NT2/D1 (cell line): ENCODE measurements around the gene BRIX1.
A peak's percentile ranks its signal among the peaks of the same experiment; 100 is the strongest.

Experiments
- DNase-seq: peaks from one replicate; pipeline ENCODE4 v3.0.0-alpha.2; 2011; ENCODE audit warnings: low read depth, low spot score
- H3K27me3 ChIP-seq: 2 replicates; pipeline ENCODE4 v1.6.0; 2011; ENCODE audit warnings: mild to moderate bottlenecking; ENCODE audit not compliant: insufficient read length, insufficient read depth
- H3K36me3 ChIP-seq: 2 replicates; pipeline ENCODE4 v1.6.1; 2011; ENCODE audit warnings: mild to moderate bottlenecking, low read length, mixed read lengths; ENCODE audit not compliant: insufficient read depth, insufficient read length
- H3K4me1 ChIP-seq: 2 replicates; pipeline ENCODE4 v1.5.1; 2011; ENCODE audit not compliant: insufficient read depth, insufficient read length
- H3K4me3 ChIP-seq: 2 replicates; pipeline ENCODE4 v1.5.1; 2011; ENCODE audit warnings: low read depth; ENCODE audit not compliant: insufficient read length
- H3K9ac ChIP-seq: 2 replicates; pipeline ENCODE4 v1.6.0; 2011; ENCODE audit warnings: low read depth; ENCODE audit not compliant: insufficient read length
- H3K9me3 ChIP-seq: 2 replicates; pipeline ENCODE4 v1.5.1; 2011; ENCODE audit warnings: mild to moderate bottlenecking, low read length; ENCODE audit not compliant: insufficient read depth
- SUZ12 ChIP-seq: IDR thresholded peaks from 2 replicates; pipeline ENCODE4 v1.6.1; 2011; ENCODE audit not compliant: insufficient read length, insufficient read depth; ENCODE audit errors: extremely low read depth
- YY1 ChIP-seq: IDR thresholded peaks from 2 replicates; pipeline ENCODE4 v1.6.1; 2011; ENCODE audit not compliant: insufficient read length, insufficient read depth
- ZNF274 ChIP-seq: IDR thresholded peaks from 2 replicates; pipeline ENCODE4 v1.6.1; 2011; ENCODE audit warnings: mild to moderate bottlenecking, low read depth, low read length

BRIX1 gene

DNA sequence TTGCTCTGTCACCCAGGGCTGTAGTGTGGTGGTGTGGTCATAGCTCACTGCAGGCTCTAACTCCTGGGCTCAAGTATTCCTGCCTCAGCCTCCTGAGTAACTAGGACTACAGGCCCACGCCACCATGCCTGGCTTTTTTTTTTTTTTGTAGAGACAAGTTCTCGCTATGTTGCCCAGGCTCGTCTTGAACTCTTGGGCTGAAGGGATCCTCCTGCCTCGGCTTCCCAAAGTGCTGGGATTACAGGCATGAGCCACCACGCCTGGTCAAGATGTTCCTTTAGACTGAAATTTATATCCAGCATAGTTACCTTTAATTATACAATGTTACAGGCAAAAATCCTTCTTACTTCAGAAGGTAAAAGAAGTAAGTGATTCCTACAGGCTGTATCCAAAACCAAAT is 12.3 kb downstream of the BRIX1 start:
- DNase-seq = no peak
- H3K36me3 ChIP-seq = peaks cover 53% of the 10 kb centered on the region
- no peak overlapping the region for H3K9ac ChIP-seq
- H3K4me3 ChIP-seq = no peak overlapping the region
- TF ChIP-seq ZNF274 (no peak), SUZ12 (no peak), YY1 (no peak)
- no peaks in the 10 kb centered on the region for H3K4me1 ChIP-seq
- H3K9me3 ChIP-seq = no peaks in the 10 kb centered on the region
- H3K27me3 ChIP-seq = no peaks in the 10 kb centered on the region

DNA sequence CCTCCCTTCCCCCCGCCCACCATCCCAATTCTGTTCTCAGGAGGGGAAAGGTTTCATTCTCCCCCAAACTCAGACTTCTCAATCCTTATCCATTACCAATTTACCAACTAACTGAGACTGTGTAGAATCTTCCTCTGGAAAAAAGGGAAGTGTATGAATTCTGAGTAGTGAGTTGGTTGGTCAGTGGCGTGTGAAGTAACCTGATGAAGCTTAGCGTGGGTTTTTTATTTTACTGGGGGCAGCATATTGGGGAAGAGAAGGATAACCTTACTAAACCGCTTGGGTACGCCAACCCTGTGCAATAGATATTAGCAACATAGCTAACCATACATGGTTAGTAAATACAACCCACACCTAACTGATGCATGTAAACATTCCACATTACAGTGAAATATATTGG is 12.8 kb downstream of the BRIX1 start:
- no peaks in the 10 kb centered on the region for H3K27me3 ChIP-seq
- H3K4me1 ChIP-seq = no peaks in the 10 kb centered on the region
- DNase-seq = no peak
- H3K4me3 ChIP-seq = no peak overlapping the region
- H3K9ac ChIP-seq = no peak overlapping the region
- no peak for TF ChIP-seq YY1
- no peak for TF ChIP-seq ZNF274
- no peak for TF ChIP-seq SUZ12
- H3K36me3 ChIP-seq = peaks cover 50% of the 10 kb centered on the region
- no peaks in the 10 kb centered on the region for H3K9me3 ChIP-seq

DNA sequence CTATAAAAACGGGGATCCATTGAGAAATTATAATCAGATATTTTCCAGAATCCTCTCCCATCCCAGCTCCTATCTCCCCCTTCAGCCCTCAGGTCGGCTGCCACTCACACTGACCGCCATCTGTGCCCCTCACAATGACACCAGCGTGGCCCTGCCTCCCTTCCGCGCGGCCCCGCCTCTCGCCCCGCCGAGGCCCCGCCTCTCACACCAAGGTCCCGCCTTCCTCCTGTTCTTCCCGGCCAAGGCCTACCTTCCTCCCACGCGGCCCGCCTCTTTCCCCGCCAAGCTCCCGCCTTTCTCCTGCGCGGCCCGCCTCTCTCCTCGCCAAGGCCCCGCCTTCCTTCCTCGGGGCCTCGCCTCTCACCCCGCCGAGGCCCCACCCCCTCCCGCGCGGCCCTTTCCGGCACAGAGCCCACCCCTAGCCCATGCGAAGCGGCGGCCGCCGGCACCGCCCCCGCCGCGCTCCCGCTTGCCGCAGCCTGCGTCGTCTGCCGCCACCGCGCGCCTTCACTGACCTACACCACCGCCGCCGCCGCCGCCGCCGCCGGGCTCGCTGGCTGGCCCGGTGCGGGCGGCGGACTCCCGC is 13.7 kb downstream of the BRIX1 start, which contains the start of gene DNAJC21:
Gene DNAJC21, plus strand, starts transcription at position 426 of the 586 bp plus-strand sequence. CDS start 261 bp downstream, outside the sequence.
- peak; percentile 86 for DNase-seq
- no peak for TF ChIP-seq YY1
- no peak for TF ChIP-seq ZNF274
- TF ChIP-seq SUZ12 = no peak
- Histone ChIP-seq H3K4me3 (peak within 1 kb of the TSS; percentile 80), H3K9me3 (no peaks in the 10 kb centered on the region), H3K27me3 (no peaks in the 10 kb centered on the region), H3K36me3 (peaks cover 50% of the 10 kb centered on the region), H3K4me1 (no peaks in the 10 kb centered on the region), H3K9ac (peak within 1 kb of the TSS; percentile 90)

GRCh38 chr5:34929720-34930461 is 14.4 kb downstream of the BRIX1 start:
- H3K4me1 ChIP-seq = no peaks in the 10 kb centered on the region
- H3K27me3 ChIP-seq = no peaks in the 10 kb centered on the region
- peak overlapping the region; percentile 90 for H3K9ac ChIP-seq
- TF ChIP-seq ZNF274 (no peak), YY1 (no peak), SUZ12 (no peak)
- DNase-seq = peak; percentile 46
- no peaks in the 10 kb centered on the region for H3K9me3 ChIP-seq
- peak overlapping the region; percentile 80 for H3K4me3 ChIP-seq
- peaks cover 43% of the 10 kb centered on the region for H3K36me3 ChIP-seq

GRCh38 chr5:34930462-34930844 is 14.9 kb downstream of the BRIX1 start:
- H3K9ac ChIP-seq = peak overlapping the region; percentile 90
- H3K4me3 ChIP-seq = peak overlapping the region; percentile 80
- no peaks in the 10 kb centered on the region for H3K9me3 ChIP-seq
- H3K27me3 ChIP-seq = no peaks in the 10 kb centered on the region
- TF ChIP-seq ZNF274 (no peak), SUZ12 (no peak), YY1 (no peak)
- DNase-seq = no peak
- H3K4me1 ChIP-seq = no peaks in the 10 kb centered on the region
- H3K36me3 ChIP-seq = peaks cover 38% of the 10 kb centered on the region

- Histone ChIP-seq H3K9me3 (no peaks in the 10 kb centered on the region), H3K27me3 (no peaks in the 10 kb centered on the region), H3K4me1 (no peaks in the 10 kb centered on the region), H3K4me3 (peak overlapping the region; percentile 80), H3K9ac (peak overlapping the region; percentile 90), H3K36me3 (peaks cover 33% of the 10 kb centered on the region)
- DNase-seq = no peak
- TF ChIP-seq ZNF274 (no peak), YY1 (no peak), SUZ12 (no peak)
These were observed 15.4 kb downstream of the BRIX1 start for GRCh38 chr5:34930870-34931269.

- no peak for TF ChIP-seq SUZ12
- TF ChIP-seq YY1 = no peak
- no peak for TF ChIP-seq ZNF274
- Histone ChIP-seq H3K27me3 (no peaks in the 10 kb centered on the region), H3K9ac (no peak overlapping the region), H3K9me3 (no peaks in the 10 kb centered on the region), H3K36me3 (peaks cover 29% of the 10 kb centered on the region), H3K4me3 (no peak overlapping the region), H3K4me1 (no peaks in the 10 kb centered on the region)
- DNase-seq = no peak
These were observed 17.4 kb downstream of the BRIX1 start for GRCh38 chr5:34932947-34933346.
